ENCODE measurements around the gene DHX9. TPM values are rescaled to one million over a fixed set of nuclear protein-coding genes. Genes with fewer than 3 reads are reported as not detected.
"Not testable (repeated sequence)": the region's sequence is repeated elsewhere in the genome, so short reads cannot be mapped to it uniquely, and the experiment has no call there.

DHX9 gene
- total and polyA plus RNA-seq, 2 donors (not counting 1 experiment from before 2014, with no cell fraction given): 120 to 133 TPM

DNA sequence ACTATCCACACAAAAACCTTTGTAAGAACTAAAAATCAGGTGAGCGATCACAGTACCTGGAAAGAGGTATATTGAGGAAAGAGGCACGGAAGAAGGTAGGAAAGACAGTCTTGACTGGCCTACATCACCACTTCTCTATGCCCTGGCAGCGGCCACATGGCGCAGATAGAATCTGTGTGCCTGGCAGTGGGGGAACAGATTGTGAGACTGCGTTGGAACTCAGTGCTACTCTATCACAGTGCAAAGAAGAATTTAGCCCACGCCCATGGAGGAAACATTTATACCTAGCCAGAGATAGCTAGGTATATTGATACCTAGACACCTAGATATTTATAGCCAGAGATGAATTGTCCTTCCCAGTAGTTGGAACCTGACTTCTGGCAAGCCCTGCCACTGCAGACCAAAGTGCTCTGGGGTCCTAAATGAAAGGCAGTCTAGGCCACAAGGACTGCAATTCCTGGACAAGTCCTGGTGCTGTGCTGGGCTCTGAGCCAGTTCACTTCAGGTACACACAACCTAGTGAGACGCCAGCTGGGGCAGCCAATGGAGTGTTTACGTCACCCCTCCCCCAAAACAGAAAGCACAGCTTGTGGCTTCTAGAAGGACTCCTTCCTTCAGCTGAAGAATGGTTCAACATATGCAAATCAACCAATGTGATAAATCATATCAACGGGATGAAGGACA lies 51.9 kb downstream of the DHX9 start:
- H3K79me2 ChIP-seq (ENCODE audit: control insufficient read depth, insufficient read depth, low read length): no peaks in the 10 kb centered on the region
- no peak overlapping the region for H3K4me3 ChIP-seq (replicated peaks in 1 of 4; ENCODE audit: control extremely low read depth in 1 of 4, insufficient read depth in 1 of 4, low read depth in 3 of 4, low read length in 4 of 4)
- no peaks in the 10 kb centered on the region for H4K20me1 ChIP-seq (ENCODE audit: control insufficient read depth, extremely low read depth, insufficient read depth, low read length)
- no peak for TF ChIP-seq EZH2 (IDR thresholded peaks at IDR 0.05; ENCODE audit: low read length, missing control alignments)
- TF ChIP-seq, protein P1, sequence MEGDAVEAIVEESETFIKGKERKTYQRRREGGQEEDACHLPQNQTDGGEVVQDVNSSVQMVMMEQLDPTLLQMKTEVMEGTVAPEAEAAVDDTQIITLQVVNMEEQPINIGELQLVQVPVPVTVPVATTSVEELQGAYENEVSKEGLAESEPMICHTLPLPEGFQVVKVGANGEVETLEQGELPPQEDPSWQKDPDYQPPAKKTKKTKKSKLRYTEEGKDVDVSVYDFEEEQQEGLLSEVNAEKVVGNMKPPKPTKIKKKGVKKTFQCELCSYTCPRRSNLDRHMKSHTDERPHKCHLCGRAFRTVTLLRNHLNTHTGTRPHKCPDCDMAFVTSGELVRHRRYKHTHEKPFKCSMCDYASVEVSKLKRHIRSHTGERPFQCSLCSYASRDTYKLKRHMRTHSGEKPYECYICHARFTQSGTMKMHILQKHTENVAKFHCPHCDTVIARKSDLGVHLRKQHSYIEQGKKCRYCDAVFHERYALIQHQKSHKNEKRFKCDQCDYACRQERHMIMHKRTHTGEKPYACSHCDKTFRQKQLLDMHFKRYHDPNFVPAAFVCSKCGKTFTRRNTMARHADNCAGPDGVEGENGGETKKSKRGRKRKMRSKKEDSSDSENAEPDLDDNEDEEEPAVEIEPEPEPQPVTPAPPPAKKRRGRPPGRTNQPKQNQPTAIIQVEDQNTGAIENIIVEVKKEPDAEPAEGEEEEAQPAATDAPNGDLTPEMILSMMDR (conservative IDR thresholded peaks at IDR 0.05 in 1 of 2, IDR thresholded peaks at IDR 0.05 in 1 of 2; ENCODE audit: low read depth in 1 of 2, low read length in 2 of 2): no peak
- no peak overlapping the region for H2AFZ ChIP-seq (ENCODE audit: low read length)
- H3K4me1 ChIP-seq (ENCODE audit: control insufficient read depth, extremely low read depth, insufficient read depth, low read length): no peaks in the 10 kb centered on the region
- no peak overlapping the region for H3K27ac ChIP-seq (ENCODE audit: insufficient read depth, low read length)
- H3K36me3 ChIP-seq (ENCODE audit: control insufficient read depth, insufficient read depth, low read length): peaks cover 12% of the 10 kb centered on the region
- no peak for DNase-seq (ENCODE audit: low read depth in 2 of 2)
- no peak overlapping the region for H3K4me2 ChIP-seq (ENCODE audit: extremely low read depth, insufficient read depth, low read length)
- H3K9me3 ChIP-seq (ENCODE audit: control insufficient read depth, insufficient read depth, low read depth, low read length): no peaks in the 10 kb centered on the region
- H3K27me3 ChIP-seq (ENCODE audit: control insufficient read depth, insufficient read depth, low read length): no peaks in the 10 kb centered on the region
- no peak overlapping the region for H3K9ac ChIP-seq (ENCODE audit: insufficient read depth, low read length)

GRCh38 chr1:182897696-182898095 lies 58.5 kb downstream of the DHX9 start:
- H3K27me3 ChIP-seq (ENCODE audit: control insufficient read depth, insufficient read depth, low read length): no peaks in the 10 kb centered on the region
- DNase-seq (ENCODE audit: low read depth in 2 of 2): no peak
- no peaks in the 10 kb centered on the region for H3K4me1 ChIP-seq (ENCODE audit: control insufficient read depth, extremely low read depth, insufficient read depth, low read length)
- H3K36me3 ChIP-seq (ENCODE audit: control insufficient read depth, insufficient read depth, low read length): no peaks in the 10 kb centered on the region
- no peaks in the 10 kb centered on the region for H3K9me3 ChIP-seq (ENCODE audit: control insufficient read depth, insufficient read depth, low read depth, low read length)
- no peaks in the 10 kb centered on the region for H3K79me2 ChIP-seq (ENCODE audit: control insufficient read depth, insufficient read depth, low read length)
- no peak overlapping the region for H3K27ac ChIP-seq (ENCODE audit: insufficient read depth, low read length)
- no peak overlapping the region for H3K9ac ChIP-seq (ENCODE audit: insufficient read depth, low read length)
- no peak overlapping the region for H2AFZ ChIP-seq (ENCODE audit: low read length)
- no peak overlapping the region for H3K4me3 ChIP-seq (replicated peaks in 1 of 4; ENCODE audit: control extremely low read depth in 1 of 4, insufficient read depth in 1 of 4, low read depth in 3 of 4, low read length in 4 of 4)
- no peak overlapping the region for H3K4me2 ChIP-seq (ENCODE audit: extremely low read depth, insufficient read depth, low read length)
- H4K20me1 ChIP-seq (ENCODE audit: control insufficient read depth, extremely low read depth, insufficient read depth, low read length): no peaks in the 10 kb centered on the region
- TF ChIP-seq, protein P1 (conservative IDR thresholded peaks at IDR 0.05 in 1 of 2, IDR thresholded peaks at IDR 0.05 in 1 of 2; ENCODE audit: low read depth in 1 of 2, low read length in 2 of 2): no peak
- TF ChIP-seq EZH2 (IDR thresholded peaks at IDR 0.05; ENCODE audit: low read length, missing control alignments): no peak

GRCh38 chr1:182901946-182902345 lies 62.8 kb downstream of the DHX9 start:
- not testable (repeated sequence) for DNase-seq (ENCODE audit: low read depth in 2 of 2); H3K36me3 ChIP-seq (ENCODE audit: control insufficient read depth, insufficient read depth, low read length)

More at GRCh38 chr1:182901946-182902345, 62.8 kb downstream of the DHX9 start:
- H3K27ac ChIP-seq (ENCODE audit: insufficient read depth, low read length); H3K9ac ChIP-seq (ENCODE audit: insufficient read depth, low read length); H3K79me2 ChIP-seq (ENCODE audit: control insufficient read depth, insufficient read depth, low read length); H3K4me2 ChIP-seq (ENCODE audit: extremely low read depth, insufficient read depth, low read length); H3K9me3 ChIP-seq (ENCODE audit: control insufficient read depth, insufficient read depth, low read depth, low read length); H3K4me1 ChIP-seq (ENCODE audit: control insufficient read depth, extremely low read depth, insufficient read depth, low read length); H3K4me3 ChIP-seq (replicated peaks in 1 of 4; ENCODE audit: control extremely low read depth in 1 of 4, insufficient read depth in 1 of 4, low read depth in 3 of 4, low read length in 4 of 4); H3K27me3 ChIP-seq (ENCODE audit: control insufficient read depth, insufficient read depth, low read length); H4K20me1 ChIP-seq (ENCODE audit: control insufficient read depth, extremely low read depth, insufficient read depth, low read length); H2AFZ ChIP-seq (ENCODE audit: low read length): not testable (repeated sequence)
